Measurements from ENCODE around the gene VSTM5.
"Not testable (repeated sequence)": the region's sequence is repeated elsewhere in the genome, so short reads cannot be mapped to it uniquely, and the experiment has no call there.

Gene VSTM5

DNA sequence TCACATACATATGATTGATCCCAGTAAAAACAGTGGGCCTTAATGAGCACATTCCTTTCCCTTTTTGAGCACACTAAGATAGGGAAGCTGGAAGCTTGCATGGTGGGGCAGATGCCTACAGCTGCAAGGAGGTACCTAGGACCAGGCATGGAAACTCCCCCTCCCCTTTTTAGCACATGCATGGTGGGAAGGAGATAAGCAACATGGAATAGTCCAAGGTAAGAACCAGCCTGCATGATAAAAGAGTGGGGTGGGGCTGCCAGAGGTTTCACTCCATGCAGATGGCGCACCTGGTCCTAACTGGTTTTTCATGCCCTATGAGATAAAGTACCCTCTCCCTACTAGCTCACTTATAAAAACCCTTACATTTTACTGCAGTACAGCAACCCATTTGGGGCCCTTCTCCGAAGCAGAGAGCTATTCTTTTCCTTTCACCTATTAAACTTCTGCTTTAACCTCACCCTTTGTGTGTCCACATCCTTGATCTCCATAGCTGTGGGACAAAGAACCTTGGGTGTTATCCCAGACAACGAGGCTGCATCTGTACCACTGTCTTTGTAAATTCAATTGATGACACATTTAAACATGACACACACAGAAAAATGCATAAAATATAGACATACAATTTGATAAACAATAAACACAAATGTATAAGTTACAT, 40.1 kb upstream of the VSTM5 start:
- no peak for TF ChIP-seq PPARA (CRISPR knock-in tag; IDR thresholded peaks at IDR 0.05; ENCODE audit: borderline replicate concordance)
- TF ChIP-seq, protein P1, sequence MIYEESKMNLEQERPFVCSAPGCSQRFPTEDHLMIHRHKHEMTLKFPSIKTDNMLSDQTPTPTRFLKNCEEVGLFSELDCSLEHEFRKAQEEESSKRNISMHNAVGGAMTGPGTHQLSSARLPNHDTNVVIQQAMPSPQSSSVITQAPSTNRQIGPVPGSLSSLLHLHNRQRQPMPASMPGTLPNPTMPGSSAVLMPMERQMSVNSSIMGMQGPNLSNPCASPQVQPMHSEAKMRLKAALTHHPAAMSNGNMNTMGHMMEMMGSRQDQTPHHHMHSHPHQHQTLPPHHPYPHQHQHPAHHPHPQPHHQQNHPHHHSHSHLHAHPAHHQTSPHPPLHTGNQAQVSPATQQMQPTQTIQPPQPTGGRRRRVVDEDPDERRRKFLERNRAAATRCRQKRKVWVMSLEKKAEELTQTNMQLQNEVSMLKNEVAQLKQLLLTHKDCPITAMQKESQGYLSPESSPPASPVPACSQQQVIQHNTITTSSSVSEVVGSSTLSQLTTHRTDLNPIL (CRISPR knock-in tag; IDR thresholded peaks at IDR 0.05; ENCODE audit: low read depth), result no peak
- no peak for TF ChIP-seq BACH2 (CRISPR knock-in tag; IDR thresholded peaks at IDR 0.05; ENCODE audit: borderline replicate concordance)
- no peak for TF ChIP-seq ZNF565 (CRISPR knock-in tag; conservative IDR thresholded peaks at IDR 0.05; ENCODE audit: low read depth)
- no peak for TF ChIP-seq ISL1 (CRISPR knock-in tag; IDR thresholded peaks at IDR 0.05)
- TF ChIP-seq ARNTL (CRISPR knock-in tag; IDR thresholded peaks at IDR 0.05; ENCODE audit: borderline replicate concordance, low read depth), result no peak
- no peak for TF ChIP-seq ZNF70 (CRISPR knock-in tag; IDR thresholded peaks at IDR 0.05)
- TF ChIP-seq RARB (CRISPR knock-in tag; IDR thresholded peaks at IDR 0.05), result no peak
- TF ChIP-seq TOX (CRISPR knock-in tag; IDR thresholded peaks at IDR 0.05; ENCODE audit: borderline replicate concordance), result no peak
- TF ChIP-seq, protein P2, sequence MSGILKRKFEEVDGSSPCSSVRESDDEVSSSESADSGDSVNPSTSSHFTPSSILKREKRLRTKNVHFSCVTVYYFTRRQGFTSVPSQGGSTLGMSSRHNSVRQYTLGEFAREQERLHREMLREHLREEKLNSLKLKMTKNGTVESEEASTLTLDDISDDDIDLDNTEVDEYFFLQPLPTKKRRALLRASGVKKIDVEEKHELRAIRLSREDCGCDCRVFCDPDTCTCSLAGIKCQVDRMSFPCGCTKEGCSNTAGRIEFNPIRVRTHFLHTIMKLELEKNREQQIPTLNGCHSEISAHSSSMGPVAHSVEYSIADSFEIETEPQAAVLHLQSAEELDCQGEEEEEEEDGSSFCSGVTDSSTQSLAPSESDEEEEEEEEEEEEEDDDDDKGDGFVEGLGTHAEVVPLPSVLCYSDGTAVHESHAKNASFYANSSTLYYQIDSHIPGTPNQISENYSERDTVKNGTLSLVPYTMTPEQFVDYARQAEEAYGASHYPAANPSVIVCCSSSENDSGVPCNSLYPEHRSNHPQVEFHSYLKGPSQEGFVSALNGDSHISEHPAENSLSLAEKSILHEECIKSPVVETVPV (CRISPR knock-in tag; IDR thresholded peaks at IDR 0.05), result no peak
- TF ChIP-seq, protein P3, sequence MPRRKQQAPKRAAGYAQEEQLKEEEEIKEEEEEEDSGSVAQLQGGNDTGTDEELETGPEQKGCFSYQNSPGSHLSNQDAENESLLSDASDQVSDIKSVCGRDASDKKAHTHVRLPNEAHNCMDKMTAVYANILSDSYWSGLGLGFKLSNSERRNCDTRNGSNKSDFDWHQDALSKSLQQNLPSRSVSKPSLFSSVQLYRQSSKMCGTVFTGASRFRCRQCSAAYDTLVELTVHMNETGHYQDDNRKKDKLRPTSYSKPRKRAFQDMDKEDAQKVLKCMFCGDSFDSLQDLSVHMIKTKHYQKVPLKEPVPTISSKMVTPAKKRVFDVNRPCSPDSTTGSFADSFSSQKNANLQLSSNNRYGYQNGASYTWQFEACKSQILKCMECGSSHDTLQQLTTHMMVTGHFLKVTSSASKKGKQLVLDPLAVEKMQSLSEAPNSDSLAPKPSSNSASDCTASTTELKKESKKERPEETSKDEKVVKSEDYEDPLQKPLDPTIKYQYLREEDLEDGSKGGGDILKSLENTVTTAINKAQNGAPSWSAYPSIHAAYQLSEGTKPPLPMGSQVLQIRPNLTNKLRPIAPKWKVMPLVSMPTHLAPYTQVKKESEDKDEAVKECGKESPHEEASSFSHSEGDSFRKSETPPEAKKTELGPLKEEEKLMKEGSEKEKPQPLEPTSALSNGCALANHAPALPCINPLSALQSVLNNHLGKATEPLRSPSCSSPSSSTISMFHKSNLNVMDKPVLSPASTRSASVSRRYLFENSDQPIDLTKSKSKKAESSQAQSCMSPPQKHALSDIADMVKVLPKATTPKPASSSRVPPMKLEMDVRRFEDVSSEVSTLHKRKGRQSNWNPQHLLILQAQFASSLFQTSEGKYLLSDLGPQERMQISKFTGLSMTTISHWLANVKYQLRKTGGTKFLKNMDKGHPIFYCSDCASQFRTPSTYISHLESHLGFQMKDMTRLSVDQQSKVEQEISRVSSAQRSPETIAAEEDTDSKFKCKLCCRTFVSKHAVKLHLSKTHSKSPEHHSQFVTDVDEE (CRISPR knock-in tag; IDR thresholded peaks at IDR 0.05), result no peak
- TF ChIP-seq, protein P4, sequence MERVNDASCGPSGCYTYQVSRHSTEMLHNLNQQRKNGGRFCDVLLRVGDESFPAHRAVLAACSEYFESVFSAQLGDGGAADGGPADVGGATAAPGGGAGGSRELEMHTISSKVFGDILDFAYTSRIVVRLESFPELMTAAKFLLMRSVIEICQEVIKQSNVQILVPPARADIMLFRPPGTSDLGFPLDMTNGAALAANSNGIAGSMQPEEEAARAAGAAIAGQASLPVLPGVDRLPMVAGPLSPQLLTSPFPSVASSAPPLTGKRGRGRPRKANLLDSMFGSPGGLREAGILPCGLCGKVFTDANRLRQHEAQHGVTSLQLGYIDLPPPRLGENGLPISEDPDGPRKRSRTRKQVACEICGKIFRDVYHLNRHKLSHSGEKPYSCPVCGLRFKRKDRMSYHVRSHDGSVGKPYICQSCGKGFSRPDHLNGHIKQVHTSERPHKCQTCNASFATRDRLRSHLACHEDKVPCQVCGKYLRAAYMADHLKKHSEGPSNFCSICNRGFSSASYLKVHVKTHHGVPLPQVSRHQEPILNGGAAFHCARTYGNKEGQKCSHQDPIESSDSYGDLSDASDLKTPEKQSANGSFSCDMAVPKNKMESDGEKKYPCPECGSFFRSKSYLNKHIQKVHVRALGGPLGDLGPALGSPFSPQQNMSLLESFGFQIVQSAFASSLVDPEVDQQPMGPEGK (CRISPR knock-in tag; IDR thresholded peaks at IDR 0.05; ENCODE audit: borderline replicate concordance), result no peak
- TF ChIP-seq SNAI2 (CRISPR knock-in tag; IDR thresholded peaks at IDR 0.05), result no peak
- no peak for TF ChIP-seq TCF4 (CRISPR knock-in tag; IDR thresholded peaks at IDR 0.05; ENCODE audit: borderline replicate concordance)
- no peak for TF ChIP-seq ZNF8 (CRISPR knock-in tag; IDR thresholded peaks at IDR 0.05)
- no peak for TF ChIP-seq ZFP30 (CRISPR knock-in tag; IDR thresholded peaks at IDR 0.05)
- ATAC-seq, result no peak

DNA sequence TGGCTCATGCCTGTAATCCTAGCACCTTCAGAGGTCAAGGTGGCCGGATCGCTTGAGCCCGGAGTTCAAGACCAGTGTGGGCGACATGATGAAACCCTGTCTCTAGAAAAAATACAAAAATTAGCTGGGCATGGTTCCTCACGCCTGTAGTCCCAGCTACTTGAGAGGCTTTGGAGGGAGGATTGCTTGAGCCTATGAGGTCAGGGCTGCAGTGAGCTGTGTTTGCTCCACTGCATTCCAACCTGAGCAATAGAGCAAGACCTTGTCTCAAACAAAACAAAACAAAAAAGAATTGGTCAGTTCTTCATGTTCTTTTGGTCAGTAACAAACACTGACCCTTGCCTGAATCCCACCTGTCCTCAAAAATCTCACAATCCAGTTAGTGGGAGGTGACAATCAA, 36.7 kb upstream of the VSTM5 start:
- no peak for ATAC-seq
- TF ChIP-seq, protein P4 (CRISPR knock-in tag; IDR thresholded peaks at IDR 0.05; ENCODE audit: borderline replicate concordance), result no peak
- no peak for TF ChIP-seq ISL1 (CRISPR knock-in tag; IDR thresholded peaks at IDR 0.05)

DNA sequence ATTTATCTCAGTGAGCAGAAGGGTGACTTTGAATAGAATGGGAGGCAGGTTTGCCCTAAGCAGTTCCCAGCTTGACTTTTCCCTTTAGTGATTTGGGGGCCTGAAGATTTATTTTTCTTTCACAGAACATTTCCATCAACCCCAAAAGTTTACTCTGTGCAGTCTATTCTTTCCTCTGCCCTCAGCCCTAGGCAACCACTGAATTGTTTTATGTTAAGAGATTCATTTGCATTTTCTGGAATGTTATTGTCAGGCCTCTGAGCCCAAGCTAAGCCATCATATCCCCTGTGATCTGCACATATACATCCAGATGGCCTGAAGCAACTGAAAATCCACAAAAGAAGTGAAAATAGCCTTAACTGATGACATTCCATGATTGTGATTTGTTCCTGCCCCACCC, 28.7 kb upstream of the VSTM5 start:
- ATAC-seq, result not testable (repeated sequence)

DNA sequence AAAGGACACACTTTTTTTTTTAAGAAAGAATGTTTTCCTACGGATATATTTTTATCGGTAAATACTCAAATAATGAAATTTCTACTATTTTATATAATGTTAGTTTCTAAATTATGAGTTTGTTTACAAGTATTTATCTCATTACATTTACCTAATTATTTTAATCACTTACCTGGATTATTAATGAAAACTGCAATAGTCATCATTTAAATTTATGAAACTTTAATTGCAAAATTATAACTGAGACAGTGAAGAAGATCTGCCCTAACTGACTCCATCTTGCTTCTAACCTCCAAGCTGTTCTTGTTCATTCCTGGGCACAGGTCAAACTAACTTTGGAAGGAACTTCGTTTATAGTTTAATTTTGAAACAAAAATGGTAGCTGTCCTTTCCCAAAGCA, 25.2 kb upstream of the VSTM5 start:
- no peak for ATAC-seq
- no peak for TF ChIP-seq TOX (CRISPR knock-in tag; IDR thresholded peaks at IDR 0.05; ENCODE audit: borderline replicate concordance)
- no peak for TF ChIP-seq BACH2 (CRISPR knock-in tag; IDR thresholded peaks at IDR 0.05; ENCODE audit: borderline replicate concordance)
- TF ChIP-seq, protein P2 (CRISPR knock-in tag; IDR thresholded peaks at IDR 0.05), result no peak
- no peak for TF ChIP-seq ZNF565 (CRISPR knock-in tag; conservative IDR thresholded peaks at IDR 0.05; ENCODE audit: low read depth)

All from SK-N-SH treated with all-trans-retinoic acid at 6 μM for 48 hours (cell line).